Neural cell (in vitro differentiated cells): ENCODE results near the gene POU2F2.

Source experiments
- CTCF ChIP-seq: fragments of 450-650 bp; IDR thresholded peaks from 2 replicates; pipeline ENCODE4 v1.5.1; 2014; ENCODE audit warnings: antibody characterized with exemption, mild to moderate bottlenecking, moderate library complexity; ENCODE audit not compliant: poor library complexity, severe bottlenecking
- EP300 ChIP-seq: fragments of 450-650 bp; conservative IDR thresholded peaks from 2 replicates; pipeline ENCODE4 v1.6.1; 2014; ENCODE audit warnings: antibody characterized with exemption, mild to moderate bottlenecking, moderate library complexity; ENCODE audit not compliant: poor library complexity, severe bottlenecking
- EZH2 ChIP-seq: fragments of 200-600, 300-800 bp; shearing (Covaris generic), sonication (generic); IDR thresholded peaks from 2 replicates; pipeline ENCODE4 v1.6.1; 2014; ENCODE audit warnings: antibody characterized with exemption, low read length, borderline replicate concordance, mild to moderate bottlenecking; ENCODE audit not compliant: insufficient read depth, poor library complexity, severe bottlenecking
- MXI1 ChIP-seq: fragments of 450-650 bp; conservative IDR thresholded peaks from 2 replicates; pipeline ENCODE4 v1.6.1; 2014; ENCODE audit warnings: antibody characterized with exemption, mild to moderate bottlenecking; ENCODE audit not compliant: poor library complexity, severe bottlenecking
- POLR2AphosphoS5 ChIP-seq: IDR thresholded peaks from 2 replicates; pipeline ENCODE4 v1.6.1; 2012
- RAD21 ChIP-seq: fragments of 450-650 bp; conservative IDR thresholded peaks from 2 replicates; pipeline ENCODE4 v1.6.1; 2014; ENCODE audit warnings: antibody characterized with exemption, mild to moderate bottlenecking, moderate library complexity
- REST ChIP-seq: IDR thresholded peaks from 2 replicates; pipeline ENCODE4 v1.6.1; 2012; ENCODE audit warnings: borderline replicate concordance
- SMC3 ChIP-seq: fragments of 450-650 bp; conservative IDR thresholded peaks from 2 replicates; pipeline ENCODE4 v1.6.1; 2014; ENCODE audit warnings: antibody characterized with exemption, mild to moderate bottlenecking, moderate library complexity; ENCODE audit not compliant: poor library complexity
- TAF1 ChIP-seq: IDR thresholded peaks from 2 replicates; pipeline ENCODE4 v1.6.1; 2012; ENCODE audit warnings: low read depth

GRCh38 chr19:42143341-42144234, 11.3 kb upstream of the POU2F2 start:
- TF ChIP-seq EP300 (no peak), TAF1 (no peak), CTCF (no peak), POLR2AphosphoS5 (no peak), REST (no peak), EZH2 (no peak), SMC3 (no peak), RAD21 (no peak), MXI1 (no peak)
